Muscle of leg (tissue), 11 donors: ENCODE data around the gene HOXB4. TPM values are rescaled to one million over a fixed set of nuclear protein-coding genes. Genes with fewer than 3 reads are reported as not detected.
"Not testable (repeated sequence)": the region's sequence is repeated elsewhere in the genome, so short reads cannot be mapped to it uniquely, and the experiment has no call there.

Experiments
- DNase-seq: peaks from one replicate; pipeline ENCODE4 v3.0.0; 2013
- H3K27ac ChIP-seq: one replicate; pipeline ENCODE4 v1.5.1; 2013; ENCODE audit warnings: mild to moderate bottlenecking, low read length, control low read depth
- H3K27me3 ChIP-seq: one replicate; pipeline ENCODE4 v1.6.1; 2013; ENCODE audit warnings: low read length; ENCODE audit not compliant: control insufficient read depth, insufficient read depth
- H3K36me3 ChIP-seq: one replicate; pipeline ENCODE4 v1.6.1; 2013; ENCODE audit warnings: low read length; ENCODE audit not compliant: control insufficient read depth, insufficient read depth
- H3K4me1 ChIP-seq: one replicate; pipeline ENCODE4 v1.6.1; 2013; ENCODE audit warnings: low read length; ENCODE audit not compliant: control insufficient read depth, insufficient read depth
- H3K4me3 ChIP-seq: one replicate; pipeline ENCODE4 v1.5.1; 2013; ENCODE audit warnings: low read length, control low read depth
- H3K9me3 ChIP-seq: replicated peaks from 2 replicates; pipeline ENCODE4 v1.6.1; 2013; ENCODE audit warnings: low read depth, low read length; ENCODE audit not compliant: control insufficient read depth
- WGBS: methylation state at CpG from one replicate; pipeline ENCODE4 v1.1.5; 2013; ENCODE audit warnings: missing lambda C conversion rate; ENCODE audit not compliant: insufficient coverage; 5-methylcytosine and 5-hydroxymethylcytosine counted together
- polyA plus RNA-seq, 8 donors: library from polyadenylated mRNA; unstranded; fragments of 120-200 nt; gene quantifications; one replicate each; pipeline versions ENCODE4 v1.2.1 to v1.2.3, GENCODE V29; 2013; ENCODE audit warnings: inconsistent platforms in 1 of 8, low replicate concordance in 1 of 8; ENCODE audit not compliant: insufficient read length in 8 of 8, insufficient read depth in 1 of 8
- total RNA-seq: library from RNA; stranded (reverse); fragments of 120-200 nt; gene quantifications from one replicate; pipeline ENCODE4 v1.2.4, GENCODE V29; 2013

Gene HOXB4
- total and polyA plus RNA-seq, 9 donors, result 0.53 to 1.7 (median 1.2) TPM

DNA sequence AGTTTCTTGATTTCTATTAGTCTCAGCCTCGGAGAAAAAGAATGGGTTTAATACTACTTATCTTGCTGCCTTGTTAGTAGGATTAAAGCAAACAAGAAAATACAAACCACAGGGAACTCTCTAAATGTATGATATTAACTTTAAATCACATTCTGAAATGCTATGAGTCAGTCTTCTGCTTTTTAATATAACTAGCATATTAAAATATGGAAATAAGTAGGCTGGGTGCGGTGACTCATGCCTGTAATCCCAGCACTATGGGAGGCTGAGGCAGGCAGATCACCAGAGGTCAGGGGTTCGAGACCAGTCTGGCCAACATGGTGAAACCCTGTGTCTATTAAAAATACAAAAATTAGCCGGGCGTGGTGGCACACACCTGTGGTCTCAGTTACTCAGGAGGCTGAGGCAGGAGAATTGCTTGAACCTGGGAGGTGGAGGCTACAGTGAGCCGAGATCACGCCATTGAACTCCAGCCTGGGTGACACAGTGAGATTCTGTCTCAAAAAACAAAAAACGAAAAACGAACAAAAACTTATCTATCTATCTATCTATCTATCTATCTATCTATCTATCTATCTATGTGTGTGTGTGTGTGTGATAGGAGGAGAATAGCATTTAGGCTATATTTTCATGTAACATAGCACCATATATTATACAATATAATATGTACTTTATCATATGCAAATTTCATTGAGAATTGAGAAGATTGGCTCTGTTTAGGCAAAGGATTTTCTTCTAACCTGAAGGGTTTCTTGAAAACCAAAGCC, 42.2 kb downstream of the HOXB4 start:
- H3K9me3 ChIP-seq, H3K36me3 ChIP-seq, H3K4me3 ChIP-seq, DNase-seq, H3K27ac ChIP-seq, H3K4me1 ChIP-seq: not testable (repeated sequence)
- 83% methylated on average over 2 of the region's 9 CpGs for WGBS
- H3K27me3 ChIP-seq, result peaks cover 21% of the 10 kb centered on the region

DNA sequence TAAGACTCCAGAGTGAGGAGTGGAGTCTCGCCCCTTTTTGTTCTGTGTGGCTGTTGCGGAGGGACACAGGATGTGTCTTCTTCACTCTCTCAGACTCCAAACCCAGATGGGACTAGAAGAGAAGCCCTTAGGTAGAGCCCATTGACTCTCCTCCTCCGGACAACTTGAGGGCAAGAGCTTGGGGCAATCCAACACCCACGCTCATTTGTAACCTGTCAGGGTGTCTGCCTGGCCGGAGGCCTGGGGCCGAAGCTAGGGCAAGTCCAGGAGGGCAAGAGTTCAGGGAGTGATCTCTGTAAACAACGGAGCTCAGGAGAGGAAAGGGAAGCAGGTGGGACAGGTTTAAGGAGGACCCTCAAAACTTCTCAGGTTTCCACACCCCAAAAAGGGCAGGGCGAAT, 45.9 kb downstream of the HOXB4 start:
- H3K9me3 ChIP-seq, result no peaks in the 10 kb centered on the region
- H3K4me1 ChIP-seq, result peaks cover 5% of the 10 kb centered on the region
- H3K27me3 ChIP-seq, result peaks cover 51% of the 10 kb centered on the region
- DNase-seq, result no peak
- no peak overlapping the region for H3K27ac ChIP-seq
- H3K4me3 ChIP-seq, result no peak overlapping the region
- no peaks in the 10 kb centered on the region for H3K36me3 ChIP-seq
- 87% methylated on average over 3 of the region's 8 CpGs for WGBS

- H3K9me3 ChIP-seq, result no peaks in the 10 kb centered on the region
- peaks cover 9% of the 10 kb centered on the region for H3K4me1 ChIP-seq
- 26% methylated on average over 4 of the region's 15 CpGs for WGBS
- no peaks in the 10 kb centered on the region for H3K36me3 ChIP-seq
- H3K27ac ChIP-seq, result no peak within 1 kb of the TSS
- H3K27me3 ChIP-seq, result peaks cover 63% of the 10 kb centered on the region
- no peak for DNase-seq
- H3K4me3 ChIP-seq, result no peak within 1 kb of the TSS
Observed at GRCh38 chr17:48530887-48531272, 47.3 kb downstream of the HOXB4 start, which contains the start of gene HOXB1. Gene HOXB1, minus strand, starts transcription at chr17:48531011. Its CDS starts 107 bp downstream, at chr17:48530904.

DNA sequence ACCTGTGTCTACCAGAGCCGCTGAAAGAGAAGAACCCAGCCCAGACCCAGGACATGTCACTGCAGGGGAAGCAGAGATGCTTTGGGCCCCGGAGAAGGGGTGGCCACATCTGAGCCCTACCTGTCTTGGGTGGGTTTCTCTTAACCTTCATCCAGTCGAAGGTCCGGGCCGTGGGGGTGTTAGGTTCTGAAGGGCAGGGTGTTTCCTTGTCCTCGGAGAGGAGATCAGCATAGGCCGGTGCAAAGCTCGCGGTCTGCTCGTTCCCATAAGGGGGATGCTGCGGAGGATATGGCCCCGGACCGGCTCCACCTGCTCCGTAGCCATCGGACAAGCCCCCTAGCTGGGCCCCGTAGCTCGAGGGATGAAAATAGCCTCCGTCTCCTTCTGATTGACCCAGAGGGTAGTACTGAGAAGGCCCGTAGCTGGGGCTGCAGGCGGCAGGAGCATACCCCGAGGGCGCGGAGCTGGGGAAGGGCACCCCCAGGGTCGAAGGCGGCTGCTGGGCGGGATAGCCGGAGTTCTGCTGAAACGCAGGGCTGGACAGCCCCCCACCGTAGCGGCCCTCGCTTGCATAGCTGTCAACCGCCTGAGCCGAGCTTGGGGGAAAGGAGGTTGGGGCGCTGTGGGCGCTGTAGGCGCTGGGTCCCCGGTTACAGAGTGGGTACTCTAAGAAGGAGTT, 47.8 kb downstream of the HOXB4 start:
- Histone ChIP-seq H3K4me1 (peaks cover 9% of the 10 kb centered on the region), H3K27me3 (peaks cover 67% of the 10 kb centered on the region), H3K4me3 (no peak overlapping the region), H3K36me3 (no peaks in the 10 kb centered on the region), H3K27ac (no peak overlapping the region), H3K9me3 (no peaks in the 10 kb centered on the region)
- WGBS, result 36% methylated on average over 34 of the region's 37 CpGs
- no peak for DNase-seq

DNA sequence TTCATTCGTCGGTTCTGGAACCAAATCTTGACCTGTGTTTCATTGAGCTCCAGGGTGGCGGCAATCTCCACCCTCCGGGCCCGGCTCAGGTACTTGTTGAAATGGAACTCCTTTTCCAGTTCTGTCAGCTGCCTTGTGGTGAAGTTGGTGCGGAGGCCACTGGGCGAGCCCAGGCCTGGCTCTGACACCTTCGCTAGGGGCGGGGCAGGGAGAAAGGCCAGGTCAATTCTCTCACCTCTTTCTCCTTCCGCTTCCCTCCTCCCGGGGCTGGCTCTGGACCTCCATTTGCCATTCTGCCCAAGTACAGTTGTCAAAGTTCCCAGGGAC, 48.5 kb downstream of the HOXB4 start:
- WGBS, result 77% methylated on average over 10 of the region's 11 CpGs
- H3K4me3 ChIP-seq, result no peak overlapping the region

DNA sequence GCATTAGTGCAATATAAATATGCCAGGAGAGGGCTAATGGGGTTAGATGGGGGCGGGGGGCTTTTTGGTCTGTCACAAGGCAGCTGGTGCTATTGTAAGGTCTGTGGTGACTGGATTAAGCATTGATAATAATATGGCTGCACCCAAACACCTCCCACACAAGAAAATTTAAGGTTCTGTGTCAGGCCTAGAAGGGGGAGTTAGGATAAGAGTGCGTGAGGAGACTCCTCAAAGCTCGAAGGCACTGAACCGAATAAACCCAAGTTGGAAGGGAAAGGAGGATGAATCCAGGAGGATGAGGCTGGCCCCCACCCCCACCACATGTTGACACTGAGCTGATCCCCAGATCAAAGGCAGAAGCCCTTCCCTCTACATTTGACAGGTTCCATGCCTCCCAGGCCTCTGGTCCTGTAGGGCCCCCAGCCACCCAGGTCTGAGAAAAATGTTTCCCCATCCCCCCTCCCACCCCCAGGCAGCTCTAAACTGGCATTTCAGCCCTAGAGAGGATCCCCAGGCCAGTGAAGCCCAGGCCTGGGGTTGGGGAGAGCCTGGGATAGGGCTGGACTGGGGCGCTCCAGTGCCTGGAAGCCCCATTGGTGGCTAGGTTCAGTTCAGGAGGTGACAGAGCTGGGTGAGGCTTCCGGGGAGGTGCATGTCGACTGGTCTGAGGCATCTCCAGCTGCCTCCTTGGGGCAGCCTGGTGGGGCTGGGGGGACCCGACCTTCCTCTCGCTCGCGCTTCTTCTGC, 49.0 kb downstream of the HOXB4 start:
- peaks cover 76% of the 10 kb centered on the region for H3K27me3 ChIP-seq
- no peak for DNase-seq
- no peaks in the 10 kb centered on the region for H3K36me3 ChIP-seq

More for the DNA sequence above, 48.5 kb downstream of the HOXB4 start:
- no peak for DNase-seq
- Histone ChIP-seq H3K27me3 (peaks cover 71% of the 10 kb centered on the region), H3K4me1 (peaks cover 9% of the 10 kb centered on the region), H3K27ac (no peak overlapping the region), H3K36me3 (no peaks in the 10 kb centered on the region), H3K9me3 (no peaks in the 10 kb centered on the region)

GRCh38 chr17:48528153-48528935, 49.8 kb downstream of the HOXB4 start:
- H3K4me3 ChIP-seq, result no peak overlapping the region
- H3K9me3 ChIP-seq, result no peaks in the 10 kb centered on the region
- peaks cover 9% of the 10 kb centered on the region for H3K4me1 ChIP-seq
- H3K36me3 ChIP-seq, result no peaks in the 10 kb centered on the region
- no peak overlapping the region for H3K27ac ChIP-seq
- 33% methylated on average over 3 of the region's 7 CpGs for WGBS
- no peak for DNase-seq
- H3K27me3 ChIP-seq, result peaks cover 74% of the 10 kb centered on the region

More for the DNA sequence above, 49.0 kb downstream of the HOXB4 start:
- H3K27ac ChIP-seq, result no peak overlapping the region
- peaks cover 9% of the 10 kb centered on the region for H3K4me1 ChIP-seq
- no peaks in the 10 kb centered on the region for H3K9me3 ChIP-seq
- WGBS, result 70% methylated on average over 7 of the region's 11 CpGs
- H3K4me3 ChIP-seq, result no peak overlapping the region

DNA sequence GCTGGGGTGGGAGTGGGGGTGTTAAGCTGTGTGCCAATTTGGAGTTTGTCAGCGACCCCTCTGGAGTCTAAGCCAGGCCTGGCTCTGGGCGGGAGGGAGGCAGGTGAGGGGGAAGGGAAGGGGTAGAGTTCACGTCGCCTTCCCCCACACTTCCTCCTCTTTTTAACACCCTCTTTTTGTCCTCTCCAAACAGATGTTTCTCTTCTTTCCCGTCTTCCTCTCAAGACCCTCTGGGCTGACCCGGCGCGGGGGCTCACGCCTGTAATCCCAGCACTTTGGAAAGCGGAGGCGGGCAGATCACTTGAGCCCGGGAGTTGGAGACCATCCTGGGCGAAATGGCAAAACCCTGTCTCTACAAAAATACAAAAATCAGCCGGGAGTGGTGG, 50.6 kb downstream of the HOXB4 start:
- Histone ChIP-seq H3K27ac (no peak overlapping the region), H3K9me3 (no peaks in the 10 kb centered on the region), H3K27me3 (peaks cover 74% of the 10 kb centered on the region), H3K36me3 (no peaks in the 10 kb centered on the region), H3K4me1 (peaks cover 9% of the 10 kb centered on the region), H3K4me3 (no peak overlapping the region)
- WGBS, result 20% methylated on average over 1 of the region's 14 CpGs
- no peak for DNase-seq

DNA sequence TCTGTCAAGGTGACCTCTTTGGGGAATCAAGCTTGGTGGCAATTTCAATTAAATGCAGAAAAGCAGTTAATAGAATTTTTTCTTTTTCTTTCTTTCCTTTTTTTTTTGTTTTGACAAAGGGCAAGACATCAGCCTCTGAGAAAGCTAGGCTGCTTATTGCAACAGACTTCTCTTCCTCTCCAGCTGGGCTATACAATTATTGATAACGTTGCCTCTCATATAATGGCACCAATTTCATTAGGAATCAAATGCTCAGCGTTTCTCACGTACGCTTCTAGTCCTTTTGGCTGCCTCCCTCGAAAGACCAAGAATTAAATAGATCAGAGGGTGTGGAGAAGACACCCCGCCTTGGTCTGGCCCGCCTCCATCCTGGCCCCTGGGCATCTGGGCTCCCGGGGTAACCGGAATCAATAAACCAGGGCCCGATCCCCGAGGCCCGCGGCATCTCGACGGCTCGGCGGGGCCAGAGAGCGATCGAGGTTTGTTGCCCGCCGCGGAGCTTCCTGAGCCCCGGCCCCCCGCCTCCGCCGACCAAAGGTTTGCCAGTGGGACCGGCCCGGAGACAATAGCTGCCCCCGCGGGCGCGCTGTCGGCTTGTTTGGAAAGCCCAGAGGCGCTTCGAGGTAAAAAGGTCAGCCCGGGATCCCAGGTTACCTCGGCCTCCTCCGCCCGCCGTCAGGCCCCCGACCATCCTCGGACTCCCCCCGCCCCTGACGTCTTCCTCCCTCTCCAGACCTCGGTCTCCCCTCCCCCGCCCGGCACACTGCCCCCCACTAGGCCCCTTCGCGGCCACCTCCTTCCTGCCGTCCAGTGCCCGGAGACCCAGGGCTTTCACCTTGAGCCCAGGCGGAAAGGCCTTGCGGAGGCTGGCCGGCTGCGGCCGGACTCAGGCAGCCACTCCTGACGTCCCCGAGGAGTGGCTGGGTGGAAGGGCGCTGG, 51.3 kb downstream of the HOXB4 start:
- H3K27ac ChIP-seq, result no peak overlapping the region
- WGBS, result 13% methylated on average over 41 of the region's 59 CpGs
- H3K4me1 ChIP-seq, result peaks cover 15% of the 10 kb centered on the region
- DNase-seq, result no peak
- no peaks in the 10 kb centered on the region for H3K36me3 ChIP-seq
- no peak overlapping the region for H3K4me3 ChIP-seq
- no peaks in the 10 kb centered on the region for H3K9me3 ChIP-seq
- H3K27me3 ChIP-seq, result peaks cover 69% of the 10 kb centered on the region
